GM13977 (cell line): ENCODE data around the gene ISM1.

Source experiments
- DNase-seq: peaks from one replicate; pipeline ENCODE4 v3.0.0; 2012; ENCODE audit warnings: low spot score
- in situ Hi-C: fragments of 300-500 bp; cut with MboI; formaldehyde crosslinking; loops from one replicate; pipeline ENCODE4 v1.12.0; 2022; ENCODE audit warnings: low sequenced_read_pairs, low pct_unique_long_range_greater_than_20kb, mixed read lengths, inconsistent platforms; ENCODE audit not compliant: unreplicated experiment
- TF ChIP-seq, protein P1 (sequence below): IDR thresholded peaks from 2 replicates; pipeline ENCODE4 v1.5.1; 2012; ENCODE audit warnings: mild to moderate bottlenecking, control low read depth; ENCODE audit not compliant: insufficient read depth; ENCODE audit errors: extremely low read depth, missing control alignments

The ISM1 gene

DNA sequence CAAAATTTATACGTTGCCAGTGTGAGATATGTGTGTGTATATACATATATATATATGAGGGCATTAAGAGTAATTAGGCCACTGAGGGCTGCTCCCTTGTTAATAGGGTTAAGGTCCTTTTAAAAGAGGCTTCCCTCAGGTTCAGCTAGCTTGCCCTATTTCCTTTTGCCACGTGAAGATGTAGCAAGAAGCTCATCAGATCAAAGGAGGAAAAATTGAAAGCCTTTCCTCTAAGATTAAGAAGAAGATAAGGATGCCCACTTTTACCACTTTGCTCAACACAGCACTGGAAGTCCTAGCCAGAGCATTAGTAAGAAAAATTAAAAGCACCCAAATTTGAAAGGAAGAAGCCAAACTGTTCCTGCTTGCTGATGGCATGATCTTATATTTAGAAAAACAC is 33.2 kb upstream of the ISM1 start:
- TF ChIP-seq, protein P1, sequence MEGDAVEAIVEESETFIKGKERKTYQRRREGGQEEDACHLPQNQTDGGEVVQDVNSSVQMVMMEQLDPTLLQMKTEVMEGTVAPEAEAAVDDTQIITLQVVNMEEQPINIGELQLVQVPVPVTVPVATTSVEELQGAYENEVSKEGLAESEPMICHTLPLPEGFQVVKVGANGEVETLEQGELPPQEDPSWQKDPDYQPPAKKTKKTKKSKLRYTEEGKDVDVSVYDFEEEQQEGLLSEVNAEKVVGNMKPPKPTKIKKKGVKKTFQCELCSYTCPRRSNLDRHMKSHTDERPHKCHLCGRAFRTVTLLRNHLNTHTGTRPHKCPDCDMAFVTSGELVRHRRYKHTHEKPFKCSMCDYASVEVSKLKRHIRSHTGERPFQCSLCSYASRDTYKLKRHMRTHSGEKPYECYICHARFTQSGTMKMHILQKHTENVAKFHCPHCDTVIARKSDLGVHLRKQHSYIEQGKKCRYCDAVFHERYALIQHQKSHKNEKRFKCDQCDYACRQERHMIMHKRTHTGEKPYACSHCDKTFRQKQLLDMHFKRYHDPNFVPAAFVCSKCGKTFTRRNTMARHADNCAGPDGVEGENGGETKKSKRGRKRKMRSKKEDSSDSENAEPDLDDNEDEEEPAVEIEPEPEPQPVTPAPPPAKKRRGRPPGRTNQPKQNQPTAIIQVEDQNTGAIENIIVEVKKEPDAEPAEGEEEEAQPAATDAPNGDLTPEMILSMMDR, result no peak
- in situ Hi-C loops, result no loop called here
- DNase-seq, result no peak

DNA sequence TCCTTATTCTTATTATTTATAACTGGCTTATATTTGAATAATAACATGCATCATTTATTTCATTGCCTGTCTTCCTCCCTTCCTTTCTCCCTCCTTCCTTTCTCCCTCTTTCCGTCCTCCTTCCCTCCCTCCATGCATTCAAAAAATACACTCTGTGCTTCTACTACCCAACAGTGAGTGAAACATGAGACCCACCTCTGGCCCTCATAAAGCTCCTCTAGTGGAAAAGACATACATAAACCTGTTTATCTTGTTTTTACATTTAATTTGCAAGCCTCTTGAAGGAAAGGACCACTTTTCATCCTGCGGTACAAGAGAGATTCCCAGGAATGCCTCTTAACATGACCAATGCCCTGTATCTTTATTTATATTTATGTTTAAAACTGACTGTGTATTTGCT is 21.8 kb upstream of the ISM1 start:
- DNase-seq, result no peak
- TF ChIP-seq, protein P1, result no peak
- in situ Hi-C loops, result no loop called here

DNA sequence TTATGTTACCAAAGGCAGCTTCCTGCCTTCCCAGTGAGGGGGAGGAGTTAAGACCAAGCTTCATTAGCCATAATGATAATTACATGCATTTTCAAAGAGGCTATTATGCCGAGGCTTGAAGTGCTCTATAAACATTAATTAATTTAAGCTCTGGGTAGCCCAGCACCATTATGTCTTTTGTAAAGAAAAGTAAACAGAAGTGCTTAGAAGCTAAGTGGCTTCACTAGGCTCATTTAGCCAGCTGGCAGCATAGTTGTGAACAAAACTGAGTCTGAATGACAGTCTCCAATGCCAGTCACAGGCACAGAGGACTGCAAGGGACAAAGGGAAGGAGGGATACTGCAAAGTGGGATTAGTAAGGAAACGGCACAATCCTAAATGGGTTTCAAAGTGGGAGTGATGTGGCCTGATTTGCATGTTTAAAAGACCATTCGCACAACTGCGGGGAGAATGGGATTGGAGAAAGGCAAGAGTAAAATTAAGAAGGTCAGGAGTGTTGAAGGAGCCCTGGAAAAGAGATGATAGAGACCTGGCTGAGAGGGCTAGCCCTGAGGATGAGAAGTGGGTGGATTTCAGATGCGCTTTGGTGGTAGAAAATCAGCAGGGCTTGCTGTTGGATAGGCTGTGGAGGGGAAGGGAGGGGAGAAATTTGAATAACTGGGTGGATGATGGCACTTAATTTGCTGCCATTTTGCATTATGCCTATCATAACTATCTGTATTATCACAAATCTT is 20.1 kb upstream of the ISM1 start:
- TF ChIP-seq, protein P1, result no peak
- in situ Hi-C loops, result no loop called here
- no peak for DNase-seq

DNA sequence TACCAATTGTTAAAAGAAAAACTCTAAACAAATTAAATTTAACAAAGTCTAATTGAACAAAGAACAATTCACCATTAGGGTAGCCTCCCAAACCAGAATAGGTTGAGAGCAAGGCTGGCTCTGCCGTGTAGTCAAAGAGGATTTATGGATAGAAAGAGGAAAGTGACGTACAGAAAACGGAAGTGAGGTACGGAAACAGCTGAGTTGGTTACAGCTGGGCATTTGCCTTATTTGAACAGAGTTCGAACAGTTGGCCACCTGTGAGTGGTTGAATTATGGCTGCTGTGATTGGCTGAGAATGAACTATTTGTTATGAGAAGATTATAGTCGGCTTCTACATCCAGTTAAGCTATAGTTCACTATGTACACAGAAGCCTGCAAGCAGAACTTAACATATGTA is 18.5 kb upstream of the ISM1 start:
- TF ChIP-seq, protein P1, result no peak
- no peak for DNase-seq
- in situ Hi-C loops, result no loop called here

DNA sequence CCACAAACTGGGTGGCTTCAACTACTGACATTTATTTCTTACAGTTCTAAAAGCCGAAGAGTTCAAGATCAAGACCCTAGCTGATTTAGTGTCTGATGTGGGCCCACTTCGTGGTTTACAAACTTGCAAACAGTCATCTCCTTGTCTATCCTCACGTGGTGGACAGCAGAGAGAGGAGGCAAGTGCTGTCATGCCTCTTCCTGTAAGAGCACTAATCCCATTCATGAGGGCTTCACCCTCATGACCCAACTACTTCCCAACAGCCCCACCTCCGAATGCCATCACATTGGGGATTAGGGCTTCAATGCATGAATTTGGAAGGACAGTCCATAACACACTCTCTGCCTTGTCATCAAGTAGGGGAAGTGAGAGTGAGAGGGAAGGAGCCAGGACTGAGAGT is 15.6 kb upstream of the ISM1 start:
- no peak for DNase-seq
- in situ Hi-C loops, result no loop called here
- TF ChIP-seq, protein P1, result no peak

DNA sequence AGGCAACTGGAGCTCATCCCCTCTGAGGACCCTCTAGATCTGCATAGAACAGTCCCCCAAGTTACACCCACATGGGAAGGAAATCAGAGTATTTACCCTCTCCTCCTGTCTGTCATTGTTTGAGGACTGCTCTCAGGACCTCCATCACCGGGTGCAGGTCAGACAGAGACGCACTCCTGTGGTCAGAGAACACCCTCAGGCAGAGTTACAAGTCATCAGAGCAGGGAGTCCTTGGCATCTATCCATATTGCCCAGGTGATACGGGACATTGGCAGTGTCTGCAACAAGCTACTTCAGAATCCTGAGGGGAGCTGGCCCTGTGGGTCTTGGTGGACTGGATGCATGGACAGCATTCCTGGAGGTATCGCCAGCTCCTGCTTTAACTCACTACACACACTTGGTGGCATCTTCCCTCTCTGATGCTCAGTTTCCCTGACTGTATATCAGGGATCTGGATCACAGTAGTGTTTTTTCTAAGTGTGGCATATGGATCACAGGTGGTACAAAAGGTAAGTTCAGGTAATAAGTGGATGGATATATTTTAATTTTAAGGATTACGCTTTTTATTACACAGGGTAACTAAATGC is 15.1 kb upstream of the ISM1 start:
- in situ Hi-C loops, result no loop called here
- no peak for DNase-seq
- TF ChIP-seq, protein P1, result no peak
